Liver (tissue), 9 donors: ENCODE results near the gene FRMD4A. TPM values are rescaled to one million over a fixed set of nuclear protein-coding genes. Genes with fewer than 3 reads are reported as not detected.

Experiments
- DNase-seq: peaks from one replicate; pipeline ENCODE4 v3.0.0-alpha.2; 2017; ENCODE audit warnings: low spot score
- H3K27ac ChIP-seq, 2 donors: one replicate each; pipeline ENCODE4 v1.7.0; 2013; ENCODE audit warnings: inconsistent platforms in 2 of 2, low read length in 2 of 2, control low read depth in 1 of 2, low read depth in 1 of 2, mild to moderate bottlenecking in 1 of 2
- H3K27me3 ChIP-seq, 4 donors: one replicate each; pipeline versions ENCODE4 v1.6.1 to v1.7.0; 2013; ENCODE audit warnings: low read length in 3 of 4, inconsistent platforms in 1 of 4, mild to moderate bottlenecking in 1 of 4, moderate library complexity in 1 of 4; ENCODE audit not compliant: control insufficient read depth in 4 of 4, insufficient read depth in 4 of 4
- H3K36me3 ChIP-seq, 4 donors: one replicate each; pipeline versions ENCODE4 v1.6.1 to v1.7.0; 2013; ENCODE audit warnings: low read length in 3 of 4, mild to moderate bottlenecking in 3 of 4, low read depth in 1 of 4, moderate library complexity in 1 of 4; ENCODE audit not compliant: control insufficient read depth in 4 of 4, insufficient read depth in 3 of 4
- H3K4me1 ChIP-seq, 4 donors: one replicate each; pipeline versions ENCODE4 v1.6.1 to v1.7.0; 2013; ENCODE audit warnings: low read length in 3 of 4, mild to moderate bottlenecking in 3 of 4, moderate library complexity in 1 of 4; ENCODE audit not compliant: control insufficient read depth in 4 of 4, insufficient read depth in 4 of 4
- H3K4me3 ChIP-seq, 3 donors: one replicate each; pipeline versions ENCODE4 v1.6.1 to v1.7.0; 2013; ENCODE audit warnings: low read length in 3 of 3, control low read depth in 1 of 3, low read depth in 1 of 3, mild to moderate bottlenecking in 1 of 3
- H3K9ac ChIP-seq, 2 donors: one replicate each; pipeline ENCODE4 v1.7.0; 2013; ENCODE audit warnings: low read length in 2 of 2, mild to moderate bottlenecking in 2 of 2, moderate library complexity in 2 of 2, control low read depth in 1 of 2, low read depth in 1 of 2
- H3K9me3 ChIP-seq, 4 donors: one replicate each; pipeline versions ENCODE4 v1.6.1 to v1.7.0; 2013; ENCODE audit warnings: low read length in 3 of 4; ENCODE audit not compliant: control insufficient read depth in 4 of 4
- ATF3 ChIP-seq: IDR thresholded peaks from 2 replicates; pipeline ENCODE4 v1.6.1; 2016; ENCODE audit warnings: antibody characterized with exemption
- EGR1 ChIP-seq, 2 donors: IDR thresholded peaks; 2 replicates each; pipeline ENCODE4 v1.6.1; 2016 to 2018; ENCODE audit warnings: antibody characterized with exemption in 2 of 2, low read depth in 2 of 2
- FOXA1 ChIP-seq: IDR thresholded peaks from 2 replicates; pipeline ENCODE4 v1.6.1; 2016; ENCODE audit warnings: antibody characterized with exemption
- FOXA2 ChIP-seq: IDR thresholded peaks from 2 replicates; pipeline ENCODE4 v1.6.1; 2016; ENCODE audit warnings: antibody characterized with exemption
- GABPA ChIP-seq, 2 donors: IDR thresholded peaks in 1 of 2; conservative IDR thresholded peaks in 1 of 2; 2 replicates each; pipeline ENCODE4 v1.6.1; 2016; ENCODE audit warnings: antibody characterized with exemption in 2 of 2, mild to moderate bottlenecking in 1 of 2, moderate library complexity in 1 of 2
- HNF4G ChIP-seq: IDR thresholded peaks from 2 replicates; pipeline ENCODE4 v1.6.1; 2016; ENCODE audit warnings: antibody characterized with exemption
- RAD21 ChIP-seq, 2 donors: IDR thresholded peaks; 2 replicates each; pipeline ENCODE4 v1.6.1; 2016; ENCODE audit warnings: antibody characterized with exemption in 2 of 2, mild to moderate bottlenecking in 2 of 2
- REST ChIP-seq: IDR thresholded peaks from 2 replicates; pipeline ENCODE4 v1.6.1; 2016; ENCODE audit warnings: antibody characterized with exemption, mild to moderate bottlenecking
- RXRA ChIP-seq, 2 donors: IDR thresholded peaks; 2 replicates each; pipeline ENCODE4 v1.6.1; 2017 to 2018; ENCODE audit warnings: antibody characterized with exemption in 2 of 2, mild to moderate bottlenecking in 1 of 2
- SP1 ChIP-seq: IDR thresholded peaks from 2 replicates; pipeline ENCODE4 v1.6.1; 2018; ENCODE audit warnings: antibody characterized with exemption, mild to moderate bottlenecking
- TAF1 ChIP-seq: conservative IDR thresholded peaks from 2 replicates; pipeline ENCODE4 v1.6.1; 2016; ENCODE audit warnings: antibody characterized with exemption, mild to moderate bottlenecking
- YY1 ChIP-seq: IDR thresholded peaks from 2 replicates; pipeline ENCODE4 v1.6.1; 2016; ENCODE audit warnings: antibody characterized with exemption, mild to moderate bottlenecking
- ZBTB33 ChIP-seq: IDR thresholded peaks from 2 replicates; pipeline ENCODE4 v1.6.1; 2016; ENCODE audit warnings: antibody characterized with exemption
- WGBS: extraction: QIAGEN DNeasy Blood & Tissue Kit; methylation state at CpG from one replicate; pipeline ENCODE4 v1.1.7; 2013; 5-methylcytosine and 5-hydroxymethylcytosine counted together
- polyA plus RNA-seq, 2 donors: library from polyadenylated mRNA; stranded (reverse) in 1 of 2; unstranded in 1 of 2; fragments of 200-250 nt in 1 of 2; fragments of >200 nt in 1 of 2; fragmentation: Nextera tagmentation in 1 of 2; extraction: Ambion mirVana in 1 of 2; gene quantifications; one replicate each; pipeline versions ENCODE4 v1.2.1 to v1.2.3, GENCODE V29; 2013 to 2015
- total RNA-seq, 2 donors: library from RNA; depleted of rRNA; stranded (reverse); fragments of >200 nt; gene quantifications; one replicate each; pipeline ENCODE4 v1.2.3, GENCODE V29; 2014
- TF ChIP-seq, protein P1 (sequence below): IDR thresholded peaks from 2 replicates; pipeline ENCODE4 v1.6.1; 2016; ENCODE audit warnings: antibody characterized with exemption
- donor health status: healthy.
- donor health status: healthy.
- donor health status: healthy.
- donor health status: healthy.
- donor health status: healthy.

Gene FRMD4A
- total and polyA plus RNA-seq, 4 donors = 8.2 to 34.3 (median 13.1) TPM

DNA sequence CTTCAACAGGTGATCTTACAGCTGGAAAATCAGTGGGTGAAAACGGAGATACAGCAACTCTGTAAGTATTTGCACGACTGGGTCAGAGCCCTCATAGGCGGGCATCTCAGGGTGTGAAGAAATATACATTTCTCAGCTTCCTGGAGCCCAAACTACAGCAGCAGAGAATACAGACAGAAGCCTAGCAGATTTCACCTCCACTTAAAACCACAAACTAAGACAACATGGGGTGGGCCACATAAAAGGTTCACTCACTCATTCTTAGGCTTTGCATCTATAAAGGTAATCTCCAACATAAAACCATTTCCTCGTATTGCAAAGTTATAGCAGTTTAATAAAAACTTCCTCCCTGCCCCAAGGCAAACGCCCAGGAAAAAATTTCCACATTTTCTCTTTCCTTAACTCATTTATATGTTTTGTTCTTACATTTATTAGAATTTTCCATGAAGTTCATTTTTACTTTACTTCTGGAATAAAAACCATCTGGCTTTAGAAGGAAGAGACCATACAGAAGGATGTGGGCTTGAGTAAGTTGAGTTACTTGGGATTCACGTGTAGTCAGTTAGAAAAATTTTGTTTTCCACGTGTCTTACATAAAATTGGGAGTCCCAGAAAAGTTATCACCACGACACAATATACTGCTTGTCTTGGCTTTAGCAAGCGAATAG, 327.1 kb downstream of the FRMD4A start:
- no peaks in the 10 kb centered on the region for H3K9me3 ChIP-seq
- TF ChIP-seq ZBTB33 (no peak), YY1 (no peak), SP1 (no peak)
- no peak for DNase-seq
- H3K4me1 ChIP-seq = no peaks in the 10 kb centered on the region
- 66% methylated on average over 9 of the region's 9 CpGs for WGBS
- no peak overlapping the region for H3K9ac ChIP-seq
- no peak overlapping the region for H3K27ac ChIP-seq
- H3K27me3 ChIP-seq = no peaks in the 10 kb centered on the region
- no peaks in the 10 kb centered on the region for H3K36me3 ChIP-seq
- no peak overlapping the region for H3K4me3 ChIP-seq

GRCh38 chr10:14001298-14002040, 329.3 kb downstream of the FRMD4A start:
- no peaks in the 10 kb centered on the region for H3K36me3 ChIP-seq
- no peak overlapping the region for H3K27ac ChIP-seq
- TF ChIP-seq YY1 (no peak), SP1 (no peak), EGR1 (IDR thresholded peaks at IDR 0.05; ENCODE audit: low read depth in 2 of 2) (no peak), RXRA (IDR thresholded peaks at IDR 0.05) (no peak), GABPA (IDR thresholded peaks at IDR 0.05 in 1 of 2, conservative IDR thresholded peaks at IDR 0.05 in 1 of 2) (no peak), FOXA1 (no peak), HNF4G (no peak), FOXA2 (no peak), TAF1 (no peak), ATF3 (no peak), RAD21 (IDR thresholded peaks at IDR 0.05) (no peak), REST (no peak)
- TF ChIP-seq, protein P1, sequence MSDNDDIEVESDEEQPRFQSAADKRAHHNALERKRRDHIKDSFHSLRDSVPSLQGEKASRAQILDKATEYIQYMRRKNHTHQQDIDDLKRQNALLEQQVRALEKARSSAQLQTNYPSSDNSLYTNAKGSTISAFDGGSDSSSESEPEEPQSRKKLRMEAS = no peak
- no peak overlapping the region for H3K4me3 ChIP-seq
- no peaks in the 10 kb centered on the region for H3K9me3 ChIP-seq
- H3K9ac ChIP-seq = no peak overlapping the region
- 90% methylated on average over 10 of the region's 10 CpGs for WGBS
- no peak for DNase-seq
- H3K4me1 ChIP-seq = no peaks in the 10 kb centered on the region
- no peaks in the 10 kb centered on the region for H3K27me3 ChIP-seq
